K562 (cell line): ENCODE results near the gene MLYCD. TPM values are rescaled to one million over a fixed set of nuclear protein-coding genes. Genes with fewer than 3 reads are reported as not detected.

Experiments used
- BRCA1 ChIP-seq, 2 experiments: fragments of 450-650 bp in 1 of 2; sonication (generic) in 1 of 2; formaldehyde crosslinking in 1 of 2; IDR thresholded peaks; 2 replicates each; pipeline versions ENCODE4 v1.5.0 to v1.6.1; 2017 to 2020; ENCODE audit warnings: mild to moderate bottlenecking in 1 of 2, missing genetic modification reagents in 1 of 2
- CHCHD3 ChIP-seq: fragments of 250-450 bp; sonication (Bioruptor Pico); IDR thresholded peaks from 2 replicates; pipeline ENCODE4 v2.1.2; 2022; ENCODE audit warnings: mild to moderate bottlenecking
- FUS ChIP-seq: fragments of 200-400 bp; formaldehyde crosslinking; optimal IDR thresholded peaks from 2 replicates; pipeline ENCODE3; 2017; ENCODE audit warnings: low read depth, low read length
- IRF2 ChIP-seq: sonication (generic); formaldehyde crosslinking; IDR thresholded peaks from 2 replicates; pipeline ENCODE4 v1.8.1; 2022; ENCODE audit warnings: mild to moderate bottlenecking, missing genetic modification reagents
- NFXL1 ChIP-seq: fragments of 450-650 bp; formaldehyde crosslinking; IDR thresholded peaks from 2 replicates; pipeline ENCODE4 v1.4.0; 2021; ENCODE audit warnings: mild to moderate bottlenecking
- PCBP1 ChIP-seq: fragments of 200-400 bp; formaldehyde crosslinking; IDR thresholded peaks from 2 replicates; pipeline ENCODE4 v1.6.1; 2018; ENCODE audit warnings: mild to moderate bottlenecking, low read depth, low read length; ENCODE audit not compliant: poor library complexity, severe bottlenecking
- PTRF ChIP-seq: fragments of 450-650 bp; IDR thresholded peaks from 2 replicates; pipeline ENCODE4 v1.6.1; 2016; ENCODE audit warnings: mild to moderate bottlenecking, missing genetic modification characterization, missing compliant biosample characterization
- U2AF1 ChIP-seq: fragments of 200-400 bp; formaldehyde crosslinking; optimal IDR thresholded peaks from 2 replicates; pipeline ENCODE3; 2017; ENCODE audit warnings: mild to moderate bottlenecking, low read depth, low read length, moderate library complexity
- polyA plus RNA-seq, 8 experiments: library from polyadenylated mRNA; depleted of rRNA in 4 of 8; stranded (reverse) in 5 of 8; unstranded in 3 of 8; fragments of >200 nt; fragmentation: Nextera tagmentation in 2 of 8; fragmentation: Illumina TruSeq in 1 of 8; extraction: Ambion mirVana in 2 of 8; extraction: Trizol in 1 of 8; gene quantifications; 2 replicates each; pipeline versions ENCODE4 v1.2.1 to v1.2.3, GENCODE V29; 2011 to 2014; ENCODE audit warnings: inconsistent platforms in 1 of 8, missing spikeins in 1 of 8
- total RNA-seq, 7 experiments: library from RNA; depleted of rRNA in 6 of 7; stranded (reverse); fragments of >200 nt in 6 of 7; fragmentation: Illumina TruSeq in 2 of 7; extraction: Trizol in 2 of 7; gene quantifications; 2 replicates each; pipeline versions ENCODE4 v1.2.1 to v1.2.3, GENCODE V29; 2011 to 2021; ENCODE audit warnings: low replicate concordance in 1 of 7
- TF ChIP-seq, protein P1 (sequence below), 3 experiments: fragments of 200-800 bp in 1 of 3; fragments of 250-450 bp in 1 of 3; fragments of 450-650 bp in 1 of 3; sonication (Bioruptor Pico) in 1 of 3; sonication (Bioruptor generic) in 1 of 3; formaldehyde crosslinking in 1 of 3; IDR thresholded peaks; 2 replicates each; pipeline versions ENCODE4 v1.6.1 to v1.8.0; 2016 to 2022; ENCODE audit warnings: mild to moderate bottlenecking in 2 of 3, missing genetic modification characterization in 2 of 3, missing compliant biosample characterization in 1 of 3, moderate library complexity in 1 of 3
- TF ChIP-seq, protein P2 (sequence below), 2 experiments: fragments of 450-650 bp; conservative IDR thresholded peaks; 2 replicates each; pipeline ENCODE4 v1.6.1; 2017; ENCODE audit warnings: mild to moderate bottlenecking in 2 of 2, moderate library complexity in 2 of 2
- TF ChIP-seq, protein P3 (sequence below): fragments of 250-450 bp; sonication (Bioruptor Pico); IDR thresholded peaks from 2 replicates; pipeline ENCODE4 v1.4.0; 2020; ENCODE audit warnings: borderline replicate concordance

The MLYCD gene
- total and polyA plus RNA-seq, 9 of the 15 experiments (the other 6 are each of a cell fraction or from before 2014, with no cell fraction given), result 0.15 to 2.0 (median 1.0) TPM

DNA sequence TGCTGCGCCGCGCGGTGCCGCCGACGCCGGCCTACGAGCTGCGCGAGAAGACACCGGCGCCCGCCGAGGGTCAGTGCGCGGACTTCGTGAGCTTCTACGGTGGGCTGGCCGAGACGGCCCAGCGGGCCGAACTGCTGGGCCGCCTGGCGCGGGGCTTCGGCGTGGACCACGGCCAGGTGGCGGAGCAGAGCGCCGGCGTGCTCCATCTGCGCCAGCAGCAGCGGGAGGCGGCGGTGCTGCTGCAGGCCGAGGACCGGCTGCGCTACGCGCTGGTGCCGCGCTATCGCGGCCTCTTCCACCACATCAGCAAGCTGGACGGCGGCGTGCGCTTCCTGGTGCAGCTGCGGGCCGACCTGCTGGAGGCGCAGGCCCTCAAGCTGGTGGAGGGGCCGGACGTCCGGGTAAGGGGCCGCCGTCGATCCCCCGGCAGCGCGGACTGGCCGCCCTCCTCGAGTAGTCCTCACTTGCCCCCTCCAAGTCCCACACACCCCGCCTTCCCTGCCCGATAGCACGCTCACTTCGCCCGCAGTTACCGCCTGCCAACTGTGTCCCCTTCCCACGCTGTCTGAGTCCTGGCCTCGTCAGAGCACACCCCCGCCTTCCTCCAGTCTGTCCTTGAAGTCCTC, 470 bp downstream of the MLYCD start (continued):
- TF ChIP-seq, protein P1, sequence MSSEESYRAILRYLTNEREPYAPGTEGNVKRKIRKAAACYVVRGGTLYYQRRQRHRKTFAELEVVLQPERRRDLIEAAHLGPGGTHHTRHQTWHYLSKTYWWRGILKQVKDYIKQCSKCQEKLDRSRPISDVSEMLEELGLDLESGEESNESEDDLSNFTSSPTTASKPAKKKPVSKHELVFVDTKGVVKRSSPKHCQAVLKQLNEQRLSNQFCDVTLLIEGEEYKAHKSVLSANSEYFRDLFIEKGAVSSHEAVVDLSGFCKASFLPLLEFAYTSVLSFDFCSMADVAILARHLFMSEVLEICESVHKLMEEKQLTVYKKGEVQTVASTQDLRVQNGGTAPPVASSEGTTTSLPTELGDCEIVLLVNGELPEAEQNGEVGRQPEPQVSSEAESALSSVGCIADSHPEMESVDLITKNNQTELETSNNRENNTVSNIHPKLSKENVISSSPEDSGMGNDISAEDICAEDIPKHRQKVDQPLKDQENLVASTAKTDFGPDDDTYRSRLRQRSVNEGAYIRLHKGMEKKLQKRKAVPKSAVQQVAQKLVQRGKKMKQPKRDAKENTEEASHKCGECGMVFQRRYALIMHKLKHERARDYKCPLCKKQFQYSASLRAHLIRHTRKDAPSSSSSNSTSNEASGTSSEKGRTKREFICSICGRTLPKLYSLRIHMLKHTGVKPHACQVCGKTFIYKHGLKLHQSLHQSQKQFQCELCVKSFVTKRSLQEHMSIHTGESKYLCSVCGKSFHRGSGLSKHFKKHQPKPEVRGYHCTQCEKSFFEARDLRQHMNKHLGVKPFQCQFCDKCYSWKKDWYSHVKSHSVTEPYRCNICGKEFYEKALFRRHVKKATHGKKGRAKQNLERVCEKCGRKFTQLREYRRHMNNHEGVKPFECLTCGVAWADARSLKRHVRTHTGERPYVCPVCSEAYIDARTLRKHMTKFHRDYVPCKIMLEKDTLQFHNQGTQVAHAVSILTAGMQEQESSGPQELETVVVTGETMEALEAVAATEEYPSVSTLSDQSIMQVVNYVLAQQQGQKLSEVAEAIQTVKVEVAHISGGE (CRISPR knock-in tag; IDR thresholded peaks at IDR 0.05), result peak in 1 of 3 experiments; percentile 66; a peak in 1 of 6 replicates
- TF ChIP-seq NFXL1 (CRISPR knock-in tag) (no peak), U2AF1 (peak; percentile 67), PTRF (tag) (no peak), FUS (peak; percentile 50), IRF2 (0 out of 2 replicates have a peak, but pooled peaks have one; percentile 67), BRCA1 (IDR thresholded peaks at IDR 0.05) (no peak), BRCA1 (CRISPR knock-in tag; IDR thresholded peaks at IDR 0.05) (no peak), CHCHD3 (CRISPR knock-in tag) (no peak), PCBP1 (peak; percentile 58)
- TF ChIP-seq, protein P2, sequence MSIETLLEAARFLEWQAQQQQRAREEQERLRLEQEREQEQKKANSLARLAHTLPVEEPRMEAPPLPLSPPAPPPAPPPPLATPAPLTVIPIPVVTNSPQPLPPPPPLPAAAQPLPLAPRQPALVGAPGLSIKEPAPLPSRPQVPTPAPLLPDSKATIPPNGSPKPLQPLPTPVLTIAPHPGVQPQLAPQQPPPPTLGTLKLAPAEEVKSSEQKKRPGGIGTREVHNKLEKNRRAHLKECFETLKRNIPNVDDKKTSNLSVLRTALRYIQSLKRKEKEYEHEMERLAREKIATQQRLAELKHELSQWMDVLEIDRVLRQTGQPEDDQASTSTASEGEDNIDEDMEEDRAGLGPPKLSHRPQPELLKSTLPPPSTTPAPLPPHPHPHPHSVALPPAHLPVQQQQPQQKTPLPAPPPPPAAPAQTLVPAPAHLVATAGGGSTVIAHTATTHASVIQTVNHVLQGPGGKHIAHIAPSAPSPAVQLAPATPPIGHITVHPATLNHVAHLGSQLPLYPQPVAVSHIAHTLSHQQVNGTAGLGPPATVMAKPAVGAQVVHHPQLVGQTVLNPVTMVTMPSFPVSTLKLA (conservative IDR thresholded peaks at IDR 0.05), result peak in 1 of 2 experiments; percentile 36; a peak in 1 of 4 replicates
- TF ChIP-seq, protein P3, sequence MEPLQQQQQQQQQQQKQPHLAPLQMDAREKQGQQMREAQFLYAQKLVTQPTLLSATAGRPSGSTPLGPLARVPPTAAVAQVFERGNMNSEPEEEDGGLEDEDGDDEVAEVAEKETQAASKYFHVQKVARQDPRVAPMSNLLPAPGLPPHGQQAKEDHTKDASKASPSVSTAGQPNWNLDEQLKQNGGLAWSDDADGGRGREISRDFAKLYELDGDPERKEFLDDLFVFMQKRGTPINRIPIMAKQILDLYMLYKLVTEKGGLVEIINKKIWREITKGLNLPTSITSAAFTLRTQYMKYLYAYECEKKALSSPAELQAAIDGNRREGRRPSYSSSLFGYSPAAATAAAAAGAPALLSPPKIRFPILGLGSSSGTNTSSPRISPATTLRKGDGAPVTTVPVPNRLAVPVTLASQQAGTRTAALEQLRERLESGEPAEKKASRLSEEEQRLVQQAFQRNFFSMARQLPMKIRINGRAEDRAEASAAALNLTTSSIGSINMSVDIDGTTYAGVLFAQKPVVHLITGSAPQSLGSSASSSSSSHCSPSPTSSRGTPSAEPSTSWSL, result no peak
